Kidney (tissue), 14 donors: ENCODE data around the gene SPTLC2. TPM values are rescaled to one million over a fixed set of nuclear protein-coding genes. Genes with fewer than 3 reads are reported as not detected.

Experiments used
- DNase-seq, 5 donors: peaks; one replicate each; pipeline ENCODE4 v3.0.0-alpha.2; 2013 to 2020
- FAIRE-seq: peaks from 2 replicates; lab custom pipeline; 2012; peaks lifted over from hg19 to GRCh38; lab: Jason Lieb, UNC
- H3K27ac ChIP-seq, 2 donors: one replicate each; pipeline ENCODE4 v1.7.0; 2013; ENCODE audit warnings: low read depth in 2 of 2, low read length in 2 of 2, inconsistent platforms in 1 of 2
- H3K27me3 ChIP-seq: one replicate; pipeline ENCODE4 v1.7.1; 2013; ENCODE audit warnings: low read length, inconsistent platforms; ENCODE audit not compliant: control insufficient read depth, insufficient read depth
- H3K36me3 ChIP-seq, 3 donors: one replicate each; pipeline versions ENCODE4 v1.7.0 to v1.7.1; 2013; ENCODE audit warnings: low read length in 3 of 3, control low read depth in 1 of 3, inconsistent platforms in 1 of 3; ENCODE audit not compliant: insufficient read depth in 3 of 3, control insufficient read depth in 2 of 3
- H3K4me1 ChIP-seq, 3 donors: one replicate each; pipeline versions ENCODE4 v1.7.0 to v1.7.1; 2013; ENCODE audit warnings: low read length in 3 of 3, inconsistent platforms in 1 of 3, low read depth in 1 of 3; ENCODE audit not compliant: control insufficient read depth in 2 of 3, insufficient read depth in 2 of 3
- H3K4me3 ChIP-seq, 3 donors: one replicate each; pipeline versions ENCODE4 v1.7.0 to v1.8.1; 2013; ENCODE audit warnings: low read length in 3 of 3, control low read depth in 1 of 3, inconsistent platforms in 1 of 3
- H3K9ac ChIP-seq, 3 donors: one replicate each; pipeline versions ENCODE4 v1.7.0 to v1.7.1; 2013; ENCODE audit warnings: low read length in 3 of 3, control low read depth in 1 of 3, inconsistent platforms in 1 of 3
- H3K9me3 ChIP-seq, 3 donors: one replicate each; pipeline versions ENCODE4 v1.7.0 to v1.7.1; 2013; ENCODE audit warnings: low read length in 3 of 3, control low read depth in 1 of 3, inconsistent platforms in 1 of 3; ENCODE audit not compliant: control insufficient read depth in 2 of 3, insufficient read depth in 1 of 3
- intact Hi-C: fragments of 100-400 bp; cut with DNase I; formaldehyde crosslinking; loops from one replicate; pipeline ENCODE4 v1.11.1; 2022
- polyA plus RNA-seq: library from polyadenylated mRNA; stranded (reverse); fragments of 350-450 nt; fragmentation: Illumina TruSeq; extraction: RNeasy Lipid Tissue Mini Kit (QIAGEN cat#74804); gene quantifications from one replicate; pipeline ENCODE4 v1.2.3, GENCODE V29; 2014; ENCODE audit warnings: low read depth, low replicate concordance; ENCODE audit not compliant: insufficient read depth
- total RNA-seq: library from RNA; stranded (reverse); fragmentation: NEBNext Ultra II Directional; extraction: Animal tissue kit (Norgen Biotek cat#: 25700); gene quantifications from one replicate; pipeline ENCODE4 v1.2.1, GENCODE V29; 2021
- TF ChIP-seq, protein P1 (sequence below): IDR thresholded peaks from 3 replicates; pipeline ENCODE4 v1.5.1; 2012; ENCODE audit warnings: mild to moderate bottlenecking, moderate library complexity, borderline replicate concordance; ENCODE audit not compliant: insufficient read depth; ENCODE audit errors: extremely low read depth
- donor health status: control.
- donor health status: control.
- donor health status: control.
- donor health status: control.
- donor health status: control.
- donor health status: DM: yes; HTN: yes; CAD: no.
- donor health status: Normal renal cell carcinoma (clear cell type).

The SPTLC2 gene
- total and polyA plus RNA-seq, 2 donors from 2014 or later: 17.0 to 66.1 TPM

DNA sequence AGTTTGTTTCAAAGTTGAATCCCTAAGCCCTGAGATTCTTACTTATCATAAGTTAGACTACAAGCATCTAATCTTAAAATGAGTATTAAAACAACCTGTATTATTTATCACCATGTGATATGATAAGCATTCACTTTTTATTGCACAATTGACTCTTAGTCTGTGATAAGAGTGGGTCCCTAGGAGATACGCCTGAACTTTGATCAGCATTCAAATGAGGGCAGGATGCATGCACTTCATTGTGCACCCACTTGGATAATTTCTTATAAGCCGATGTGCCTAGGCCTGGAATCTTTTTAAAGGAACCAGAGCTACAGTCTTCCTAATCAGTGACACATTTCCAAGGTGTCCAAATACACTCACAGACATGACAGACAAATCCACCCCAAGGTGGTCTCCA lies 31.4 kb upstream of the SPTLC2 start:
- H3K9me3 ChIP-seq: no peaks in the 10 kb centered on the region
- intact Hi-C loops: no loop called here
- H3K9ac ChIP-seq: no peak overlapping the region
- DNase-seq (no peak), FAIRE-seq (no peak)
- no peaks in the 10 kb centered on the region for H3K27me3 ChIP-seq
- H3K27ac ChIP-seq: no peak overlapping the region
- H3K4me3 ChIP-seq: no peak overlapping the region
- H3K4me1 ChIP-seq: no peaks in the 10 kb centered on the region
- no peaks in the 10 kb centered on the region for H3K36me3 ChIP-seq
- TF ChIP-seq, protein P1, sequence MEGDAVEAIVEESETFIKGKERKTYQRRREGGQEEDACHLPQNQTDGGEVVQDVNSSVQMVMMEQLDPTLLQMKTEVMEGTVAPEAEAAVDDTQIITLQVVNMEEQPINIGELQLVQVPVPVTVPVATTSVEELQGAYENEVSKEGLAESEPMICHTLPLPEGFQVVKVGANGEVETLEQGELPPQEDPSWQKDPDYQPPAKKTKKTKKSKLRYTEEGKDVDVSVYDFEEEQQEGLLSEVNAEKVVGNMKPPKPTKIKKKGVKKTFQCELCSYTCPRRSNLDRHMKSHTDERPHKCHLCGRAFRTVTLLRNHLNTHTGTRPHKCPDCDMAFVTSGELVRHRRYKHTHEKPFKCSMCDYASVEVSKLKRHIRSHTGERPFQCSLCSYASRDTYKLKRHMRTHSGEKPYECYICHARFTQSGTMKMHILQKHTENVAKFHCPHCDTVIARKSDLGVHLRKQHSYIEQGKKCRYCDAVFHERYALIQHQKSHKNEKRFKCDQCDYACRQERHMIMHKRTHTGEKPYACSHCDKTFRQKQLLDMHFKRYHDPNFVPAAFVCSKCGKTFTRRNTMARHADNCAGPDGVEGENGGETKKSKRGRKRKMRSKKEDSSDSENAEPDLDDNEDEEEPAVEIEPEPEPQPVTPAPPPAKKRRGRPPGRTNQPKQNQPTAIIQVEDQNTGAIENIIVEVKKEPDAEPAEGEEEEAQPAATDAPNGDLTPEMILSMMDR: no peak

DNA sequence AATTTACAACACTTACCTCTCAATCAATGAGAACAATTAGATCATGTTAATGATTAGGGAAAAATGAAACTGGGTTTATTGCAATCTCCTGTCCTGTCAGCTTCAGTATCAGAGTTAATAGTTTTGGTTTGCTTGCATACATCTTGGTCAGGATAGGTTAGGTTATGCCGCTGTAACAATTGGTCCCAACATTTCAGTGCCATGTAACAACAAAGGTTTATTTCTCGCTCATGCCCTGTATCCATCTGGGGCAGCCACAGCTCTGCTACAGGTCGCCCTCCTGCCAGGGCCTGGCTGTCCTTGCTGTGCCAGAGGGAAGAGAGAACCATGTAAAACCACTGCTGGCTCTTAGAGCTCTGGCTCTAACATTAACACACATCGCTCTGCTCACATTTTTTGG lies 30.5 kb upstream of the SPTLC2 start:
- Histone ChIP-seq H3K27ac (no peak overlapping the region), H3K4me1 (no peaks in the 10 kb centered on the region), H3K4me3 (no peak overlapping the region), H3K36me3 (no peaks in the 10 kb centered on the region), H3K9me3 (no peaks in the 10 kb centered on the region), H3K9ac (no peak overlapping the region), H3K27me3 (no peaks in the 10 kb centered on the region)
- intact Hi-C loops: no loop called here
- TF ChIP-seq, protein P1: no peak
- DNase-seq (no peak), FAIRE-seq (no peak)

DNA sequence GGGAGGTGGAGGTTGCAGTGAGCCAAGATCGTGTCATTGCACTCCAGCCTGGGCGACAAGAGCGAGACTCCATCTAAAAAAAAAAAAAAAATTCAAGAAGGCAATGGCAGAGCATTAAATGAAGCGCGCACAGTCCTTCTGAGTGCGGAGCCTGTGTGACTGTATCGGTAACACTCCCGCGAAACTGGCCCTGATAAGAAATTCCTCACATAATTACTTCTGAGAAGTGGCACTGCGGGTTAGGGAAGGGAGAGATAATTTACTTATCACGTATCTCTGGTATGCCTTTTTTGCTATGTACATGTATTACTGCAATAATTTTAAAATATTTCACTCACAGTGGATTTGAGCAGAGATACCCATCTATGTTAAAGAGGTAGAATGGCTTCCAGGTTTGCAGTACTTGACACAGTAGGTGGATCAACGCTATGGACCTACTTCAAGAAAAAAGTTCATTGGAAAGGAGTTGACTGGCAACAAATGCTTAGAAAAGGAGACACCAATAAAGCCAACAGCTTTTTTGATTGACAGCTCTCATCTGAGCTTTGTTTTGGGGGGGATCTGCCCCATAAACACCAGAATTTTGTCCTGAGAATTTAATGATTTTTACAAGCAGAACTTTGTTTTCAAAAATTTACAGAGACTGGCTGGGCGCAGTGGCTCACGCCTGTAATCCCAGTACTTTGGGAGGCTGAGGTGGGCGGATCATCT lies 29.2 kb upstream of the SPTLC2 start:
- TF ChIP-seq, protein P1: no peak
- Histone ChIP-seq H3K4me1 (peaks cover 0 to 7% (median 0%) of the 10 kb centered on the region in 3 donors), H3K36me3 (no peaks in the 10 kb centered on the region), H3K27ac (no peak overlapping the region), H3K9me3 (no peaks in the 10 kb centered on the region), H3K9ac (no peak overlapping the region), H3K27me3 (no peaks in the 10 kb centered on the region), H3K4me3 (no peak overlapping the region)
- intact Hi-C loops: no loop called here
- DNase-seq: peak in 1 of 5 donors; percentile 8
- no peak for FAIRE-seq

DNA sequence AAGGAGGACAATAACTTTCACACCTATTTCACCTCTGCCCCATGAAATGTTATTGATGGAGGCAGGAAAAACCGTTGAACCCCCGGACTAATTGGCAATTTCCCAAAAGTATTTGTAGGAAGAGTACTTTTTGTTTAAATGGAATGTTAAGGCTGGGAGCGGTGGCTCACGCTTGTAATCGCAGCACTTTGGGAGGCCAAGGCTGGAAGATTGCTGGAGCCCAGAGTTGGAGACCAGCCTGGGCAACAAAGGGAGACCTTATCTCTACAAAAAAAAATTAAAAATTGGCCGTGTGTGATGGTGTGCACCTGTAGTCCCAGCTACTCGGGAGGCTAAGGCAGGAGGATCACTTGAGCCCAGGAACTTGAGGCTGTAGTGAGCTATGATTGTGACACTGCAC lies 26.0 kb upstream of the SPTLC2 start:
- peaks cover 0 to 7% (median 0%) of the 10 kb centered on the region in 3 donors for H3K4me1 ChIP-seq
- TF ChIP-seq, protein P1: no peak
- H3K27ac ChIP-seq: peak overlapping the region in 1 of 2 donors; percentile 63
- intact Hi-C loops: no loop called here
- FAIRE-seq (no peak), DNase-seq (peak in 1 of 5 donors; percentile 45)
- H3K4me3 ChIP-seq: peak overlapping the region; percentile 39 to 66 (median 52)
- H3K36me3 ChIP-seq: no peaks in the 10 kb centered on the region
- H3K27me3 ChIP-seq: no peaks in the 10 kb centered on the region
- H3K9me3 ChIP-seq: no peaks in the 10 kb centered on the region
- H3K9ac ChIP-seq: no peak overlapping the region
